ENCODE data around the gene SELENOH. TPM values are rescaled to one million over a fixed set of nuclear protein-coding genes. Genes with fewer than 3 reads are reported as not detected.

SELENOH gene
- polyA plus RNA-seq, 2 of the 4 experiments (the other 2 are of a cell fraction), result 96.3 to 115 TPM

- H3K4me2 ChIP-seq, result no peak overlapping the region
- TF ChIP-seq BHLHE40 (IDR thresholded peaks at IDR 0.05; ENCODE audit: low read depth, low read length), result no peak
- TF ChIP-seq HOXB13 (CRISPR knock-in tag; IDR thresholded peaks at IDR 0.05; ENCODE audit: low read depth), result no peak
- TF ChIP-seq CBX8 (IDR thresholded peaks at IDR 0.05), result no peak
- no peak for TF ChIP-seq SMC3 (IDR thresholded peaks at IDR 0.05)
- TF ChIP-seq ATOH8 (CRISPR knock-in tag; IDR thresholded peaks at IDR 0.05; ENCODE audit: low read depth), result no peak
- no peak for TF ChIP-seq RARB (CRISPR knock-in tag; IDR thresholded peaks at IDR 0.05)
- no peak for TF ChIP-seq EHMT2 (IDR thresholded peaks at IDR 0.05; ENCODE audit: low read depth)
- TF ChIP-seq ZFP36 (IDR thresholded peaks at IDR 0.05; ENCODE audit: borderline replicate concordance, partially characterized antibody), result no peak
- ATAC-seq (no peak), DNase-seq (ENCODE audit: low read depth in 1 of 2, low spot score in 1 of 2) (no peak), FAIRE-seq (no peak)
- no peaks in the 10 kb centered on the region for H3K9me3 ChIP-seq
- H3K4me1 ChIP-seq, result no peaks in the 10 kb centered on the region
- H3K4me3 ChIP-seq, result no peak overlapping the region
- no peak overlapping the region for H3K27ac ChIP-seq
- WGBS (ENCODE audit: missing lambda C conversion rate), result 80% methylated on average over 7 of the region's 7 CpGs
- CTCF ChIA-PET, result interaction anchor here (1.0 to 1.4 kb wide), 3 partner anchors 8 to 72 kb away, joined by 4 to 5 read pairs (median 4); partner anchors contain the start of gene BTBD18
- POLR2A ChIA-PET, result interaction anchor here (1.3 kb wide), 1 partner anchor 13 kb away, joined by 4 read pairs; the partner anchor contains the start of gene SELENOH
Observed at GRCh38 chr11:57728829-57729228, 12.5 kb upstream of the SELENOH start.

GRCh38 chr11:57729479-57729878 is 11.8 kb upstream of the SELENOH start:
- FAIRE-seq (no peak), ATAC-seq (no peak), DNase-seq (ENCODE audit: low read depth in 1 of 2, low spot score in 1 of 2) (no peak)
- H3K4me2 ChIP-seq, result no peak overlapping the region
- no peaks in the 10 kb centered on the region for H3K4me1 ChIP-seq
- H3K27ac ChIP-seq, result no peak overlapping the region
- CTCF ChIA-PET, result interaction anchor here (1.0 to 1.4 kb wide), 3 partner anchors 7 to 71 kb away, joined by 3 to 4 read pairs (median 4); no protein-coding TSS in a partner anchor
- TF ChIP-seq MAX (IDR thresholded peaks at IDR 0.05), result no peak
- no peak for TF ChIP-seq BHLHE40 (IDR thresholded peaks at IDR 0.05; ENCODE audit: low read depth, low read length)
- TF ChIP-seq SREBF2 (IDR thresholded peaks at IDR 0.05), result no peak
- no peak for TF ChIP-seq NFE2L2 (conservative IDR thresholded peaks at IDR 0.05; ENCODE audit: low read length)
- no peak for TF ChIP-seq CBX8 (IDR thresholded peaks at IDR 0.05)
- no peak for TF ChIP-seq CHD4 (IDR thresholded peaks at IDR 0.05; ENCODE audit: borderline replicate concordance)
- no peak for TF ChIP-seq POLR2A (IDR thresholded peaks at IDR 0.05; ENCODE audit: low read length)
- no peak for TF ChIP-seq HES2 (IDR thresholded peaks at IDR 0.05)
- no peak for TF ChIP-seq HEYL (CRISPR knock-in tag; IDR thresholded peaks at IDR 0.05)
- TF ChIP-seq FOXS1 (CRISPR knock-in tag; IDR thresholded peaks at IDR 0.05), result no peak
- no peak for TF ChIP-seq JUN (IDR thresholded peaks at IDR 0.05)
- no peak for TF ChIP-seq HOXA7 (CRISPR knock-in tag; IDR thresholded peaks at IDR 0.05)
- no peak for TF ChIP-seq ATOH8 (CRISPR knock-in tag; IDR thresholded peaks at IDR 0.05; ENCODE audit: low read depth)
- TF ChIP-seq ELK1 (IDR thresholded peaks at IDR 0.05; ENCODE audit: low read depth, low read length), result no peak
- TF ChIP-seq CHD2 (IDR thresholded peaks at IDR 0.05; ENCODE audit: low read length, partially characterized antibody), result no peak
- no peak for TF ChIP-seq RAD21 (conservative IDR thresholded peaks at IDR 0.05 in 1 of 2, IDR thresholded peaks at IDR 0.05 in 1 of 2)
- TF ChIP-seq CTCF (IDR thresholded peaks at IDR 0.05), result no peak
- TF ChIP-seq HOXB5 (CRISPR knock-in tag; IDR thresholded peaks at IDR 0.05), result no peak
- TF ChIP-seq PBX3 (IDR thresholded peaks at IDR 0.05), result no peak
- 94% methylated on average over 7 of the region's 7 CpGs for WGBS (ENCODE audit: missing lambda C conversion rate)
- H3K9me3 ChIP-seq, result no peaks in the 10 kb centered on the region
- POLR2A ChIA-PET, result interaction anchor here (0.7 kb wide), 1 partner anchor 12 kb away, joined by 3 read pairs; the partner anchor contains the start of gene SELENOH
- H3K4me3 ChIP-seq, result no peak overlapping the region

Data from A549 (cell line).